H9 (cell line): ENCODE measurements around the gene SDHAF4. TPM values are rescaled to one million over a fixed set of nuclear protein-coding genes. Genes with fewer than 3 reads are reported as not detected.

Source experiments
- DNase-seq: peaks from one replicate; pipeline ENCODE4 v3.0.0-alpha.2; 2017
- H2AFZ ChIP-seq: one replicate; pipeline ENCODE4 v1.6.1; 2013; ENCODE audit warnings: mild to moderate bottlenecking, low read length, control low read depth, moderate library complexity
- H2AK5ac ChIP-seq: 2 replicates; pipeline ENCODE4 v1.6.1; 2013; ENCODE audit warnings: low read length, control low read depth, mixed read lengths; ENCODE audit not compliant: insufficient read length
- H2BK120ac ChIP-seq: one replicate; pipeline ENCODE4 v1.6.1; 2013; ENCODE audit warnings: low read depth, mild to moderate bottlenecking, low read length, control low read depth, inconsistent platforms; ENCODE audit not compliant: poor library complexity, severe bottlenecking
- H2BK12ac ChIP-seq: 2 replicates; pipeline ENCODE4 v1.6.1; 2013; ENCODE audit warnings: low read length, control low read depth, mixed read lengths, low read depth; ENCODE audit not compliant: insufficient read length
- H2BK15ac ChIP-seq: 2 replicates; pipeline ENCODE4 v1.6.1; 2013; ENCODE audit warnings: low read depth, low read length, control low read depth
- H2BK20ac ChIP-seq: one replicate; pipeline ENCODE4 v1.6.1; 2013; ENCODE audit warnings: low read depth, mild to moderate bottlenecking, low read length, control low read depth, inconsistent platforms; ENCODE audit not compliant: poor library complexity, severe bottlenecking
- H2BK5ac ChIP-seq: 2 replicates; pipeline ENCODE4 v1.6.1; 2013; ENCODE audit warnings: low read length, control low read depth, mixed read lengths; ENCODE audit not compliant: insufficient read length
- H3K14ac ChIP-seq: 2 replicates; pipeline ENCODE4 v1.6.1; 2013; ENCODE audit warnings: low read length, control low read depth; ENCODE audit not compliant: insufficient read depth
- H3K18ac ChIP-seq: 2 replicates; pipeline ENCODE4 v1.6.1; 2013; ENCODE audit warnings: low read depth, mild to moderate bottlenecking, mixed read lengths, low read length, control low read depth; ENCODE audit not compliant: insufficient read length
- H3K23ac ChIP-seq: 2 replicates; pipeline ENCODE4 v1.6.1; 2013; ENCODE audit warnings: low read length, control low read depth, mixed read lengths, low read depth; ENCODE audit not compliant: insufficient read length
- H3K23me2 ChIP-seq: 2 replicates; pipeline ENCODE4 v1.6.1; 2013; ENCODE audit warnings: low read depth, mild to moderate bottlenecking, mixed read lengths, low read length, control low read depth; ENCODE audit not compliant: insufficient read length, poor library complexity, severe bottlenecking
- H3K27ac ChIP-seq: 2 replicates; pipeline ENCODE4 v1.5.1; 2013; ENCODE audit warnings: low read length, control low read depth, mixed read lengths, low read depth; ENCODE audit not compliant: insufficient read length
- H3K27me3 ChIP-seq: 2 replicates; pipeline ENCODE4 v1.6.1; 2013; ENCODE audit warnings: low read length, control low read depth, inconsistent platforms; ENCODE audit not compliant: insufficient read depth
- H3K4ac ChIP-seq: 2 replicates; pipeline ENCODE4 v1.6.1; 2013; ENCODE audit warnings: low read depth, mild to moderate bottlenecking, control low read depth, inconsistent platforms, low read length, moderate library complexity
- H3K4me1 ChIP-seq: 2 replicates; pipeline ENCODE4 v1.6.1; 2013; ENCODE audit warnings: low read length, control low read depth, inconsistent platforms; ENCODE audit not compliant: insufficient read depth
- H3K4me2 ChIP-seq: 2 replicates; pipeline ENCODE4 v1.6.1; 2013; ENCODE audit warnings: low read length, control low read depth, mixed read lengths; ENCODE audit not compliant: insufficient read length, insufficient read depth
- H3K56ac ChIP-seq: 2 replicates; pipeline ENCODE4 v1.6.1; 2013; ENCODE audit warnings: low read depth, mild to moderate bottlenecking, mixed read lengths, low read length, control low read depth; ENCODE audit not compliant: insufficient read length
- H3K79me1 ChIP-seq: 2 replicates; pipeline ENCODE4 v1.6.1; 2013; ENCODE audit warnings: low read depth, mild to moderate bottlenecking, moderate library complexity, low read length, control low read depth, inconsistent platforms; ENCODE audit not compliant: insufficient read depth, poor library complexity, severe bottlenecking
- H3K79me2 ChIP-seq: 2 replicates; pipeline ENCODE4 v1.6.1; 2013; ENCODE audit warnings: low read length, control low read depth, inconsistent platforms; ENCODE audit not compliant: insufficient read depth
- H3K9ac ChIP-seq: 2 replicates; pipeline ENCODE4 v1.6.1; 2013; ENCODE audit warnings: low read length, control low read depth, mixed read lengths; ENCODE audit not compliant: insufficient read length; ENCODE audit errors: extremely low read depth
- H3K9me3 ChIP-seq: one replicate; pipeline ENCODE4 v1.6.1; 2013; ENCODE audit warnings: low read depth, low read length, inconsistent platforms; ENCODE audit not compliant: control insufficient read depth
- H3T11ph ChIP-seq: one replicate; pipeline ENCODE4 v1.6.1; 2013; ENCODE audit warnings: mild to moderate bottlenecking, low read length, control low read depth, inconsistent platforms
- H4K20me1 ChIP-seq: one replicate; pipeline ENCODE4 v1.6.1; 2013; ENCODE audit not compliant: control insufficient read depth, insufficient read length, insufficient read depth
- H4K5ac ChIP-seq: 2 replicates; pipeline ENCODE4 v1.6.1; 2013; ENCODE audit warnings: low read depth, mild to moderate bottlenecking, mixed read lengths, low read length, control low read depth; ENCODE audit not compliant: insufficient read length
- H4K8ac ChIP-seq: replicated peaks from 2 replicates; pipeline ENCODE4 v1.6.1; 2013; ENCODE audit warnings: low read length, control low read depth, mixed read lengths, low read depth; ENCODE audit not compliant: insufficient read length
- H4K91ac ChIP-seq: 2 replicates; pipeline ENCODE4 v1.6.1; 2013; ENCODE audit warnings: low read depth, mild to moderate bottlenecking, moderate library complexity, mixed read lengths, low read length, control low read depth; ENCODE audit not compliant: insufficient read length
- H3K27ac Mint-ChIP-seq, 3 experiments: 2 replicates in 2 of 3; 3 replicates in 1 of 3; pipeline ENCODE4 v1.8.0; 2020 to 2021; ENCODE audit warnings: mixed read lengths in 3 of 3, mild to moderate bottlenecking in 1 of 3, moderate library complexity in 1 of 3
- H3K27me3 Mint-ChIP-seq: 2 replicates; pipeline ENCODE4 v1.8.0; 2021; ENCODE audit warnings: low read depth, mild to moderate bottlenecking, moderate library complexity, mixed read lengths
- H3K36me3 Mint-ChIP-seq, 3 experiments: 2 replicates in 2 of 3; 3 replicates in 1 of 3; pipeline ENCODE4 v1.8.0; 2020 to 2021; ENCODE audit warnings: low read depth in 3 of 3, mixed read lengths in 3 of 3; ENCODE audit not compliant: insufficient read depth in 1 of 3
- H3K4me1 Mint-ChIP-seq, 2 experiments: 2 replicates each; pipeline ENCODE4 v1.8.0; 2020; ENCODE audit warnings: mixed read lengths in 2 of 2
- H3K4me3 Mint-ChIP-seq, 2 experiments: 2 replicates in 1 of 2; 3 replicates in 1 of 2; pipeline ENCODE4 v1.8.0; 2020 to 2021; ENCODE audit warnings: mild to moderate bottlenecking in 2 of 2, mixed read lengths in 2 of 2, moderate library complexity in 1 of 2
- H3K9me3 Mint-ChIP-seq, 2 experiments: 2 replicates in 1 of 2; 3 replicates in 1 of 2; pipeline ENCODE4 v1.8.0; 2020; ENCODE audit warnings: mild to moderate bottlenecking in 2 of 2, mixed read lengths in 2 of 2, moderate library complexity in 1 of 2
- CTCF ChIP-seq: fragments of 200-600 bp; sonication (generic); conservative IDR thresholded peaks from 3 replicates; pipeline ENCODE4 v1.8.0; 2021; ENCODE audit warnings: antibody characterized with exemption, mild to moderate bottlenecking
- WGBS: extraction: QIAGEN DNeasy Blood & Tissue Kit; methylation state at CpG from one replicate; pipeline ENCODE4 v1.1.7; 2013; ENCODE audit warnings: missing lambda C conversion rate, low lambda C conversion rate, mixed read lengths; ENCODE audit not compliant: insufficient read length; ENCODE audit errors: extremely low coverage; 5-methylcytosine and 5-hydroxymethylcytosine counted together
- total RNA-seq: library from RNA; stranded (reverse); gene quantifications from 2 replicates; pipeline ENCODE4 v1.2.1, GENCODE V29; 2021

SDHAF4 gene
- total RNA-seq, 1 experiment from 2014 or later, result 9.2 TPM

- no peak overlapping the region for H3K27ac Mint-ChIP-seq
- H3K9ac ChIP-seq, result no peak overlapping the region
Observed at GRCh38 chr6:70638468-70638867, 71.7 kb downstream of the SDHAF4 start.

More at GRCh38 chr6:70638468-70638867, 71.7 kb downstream of the SDHAF4 start:
- no peak for DNase-seq
- no peak overlapping the region for H2BK120ac ChIP-seq
- no peak overlapping the region for H3K27ac ChIP-seq
- no peak overlapping the region for H3K23ac ChIP-seq
- no peaks in the 10 kb centered on the region for H3K4me1 ChIP-seq
- no peak overlapping the region for H4K91ac ChIP-seq
- H2AFZ ChIP-seq, result no peak overlapping the region
- no peaks in the 10 kb centered on the region for H3K9me3 Mint-ChIP-seq
- H4K20me1 ChIP-seq, result no peaks in the 10 kb centered on the region
- no peaks in the 10 kb centered on the region for H3K79me1 ChIP-seq
- H3K18ac ChIP-seq, result no peak overlapping the region
- no CpG with 5 or more reads among the region's 1 CpG for WGBS
- no peaks in the 10 kb centered on the region for H3K27me3 ChIP-seq
- H3K27me3 Mint-ChIP-seq, result no peaks in the 10 kb centered on the region
- H2BK15ac ChIP-seq, result no peak overlapping the region
- H2BK5ac ChIP-seq, result no peak overlapping the region
- no peak overlapping the region for H2AK5ac ChIP-seq
- H3K36me3 Mint-ChIP-seq, result no peaks in the 10 kb centered on the region
- no peaks in the 10 kb centered on the region for H3K23me2 ChIP-seq
- no peak overlapping the region for H3K14ac ChIP-seq
- no peak for TF ChIP-seq CTCF
- peaks cover 3 to 7% of the 10 kb centered on the region in 2 experiments; a peak in 2 of 4 replicates for H3K4me1 Mint-ChIP-seq
- no peak overlapping the region for H2BK20ac ChIP-seq
- no peak overlapping the region for H3T11ph ChIP-seq
- no peak overlapping the region for H3K56ac ChIP-seq
- H3K9me3 ChIP-seq, result no peaks in the 10 kb centered on the region
- H2BK12ac ChIP-seq, result no peak overlapping the region
- H4K8ac ChIP-seq, result no peak overlapping the region
- H4K5ac ChIP-seq, result no peak overlapping the region
- H3K4ac ChIP-seq, result no peak overlapping the region
- no peak overlapping the region for H3K4me3 Mint-ChIP-seq
- no peak overlapping the region for H3K4me2 ChIP-seq
- no peaks in the 10 kb centered on the region for H3K79me2 ChIP-seq

Other genes with a start within 250 kb of the SDHAF4 start
- 25.0 and 31.0 TPM in 2 replicates for gene FAM135A, start 153.4 kb upstream of the SDHAF4 start, total RNA-seq
- 29.3 TPM in 2 replicates for gene SMAP1, start 101.0 kb downstream of the SDHAF4 start, total RNA-seq